Esophagus squamous epithelium (tissue), 4 donors: Measurements from ENCODE around the gene KLRK1.
"Not testable (repeated sequence)": the region's sequence is repeated elsewhere in the genome, so short reads cannot be mapped to it uniquely, and the experiment has no call there.

Experiments used
- POLR2A ChIP-seq, 4 donors: fragments of 450-650 bp; IDR thresholded peaks; one replicate each; pipeline ENCODE4 v1.6.1; 2017; ENCODE audit warnings: antibody characterized with exemption in 4 of 4, mild to moderate bottlenecking in 4 of 4, moderate library complexity in 3 of 4
- TF ChIP-seq, protein P1 (sequence below), 6 experiments: fragments of 450-650 bp in 4 of 6; fragments of 200-600 bp in 2 of 6; sonication (generic) in 2 of 6; IDR thresholded peaks; one replicate each; pipeline ENCODE4 v1.5.1; 2016 to 2019; ENCODE audit warnings: antibody characterized with exemption in 6 of 6, mild to moderate bottlenecking in 4 of 6, moderate library complexity in 4 of 6

DNA sequence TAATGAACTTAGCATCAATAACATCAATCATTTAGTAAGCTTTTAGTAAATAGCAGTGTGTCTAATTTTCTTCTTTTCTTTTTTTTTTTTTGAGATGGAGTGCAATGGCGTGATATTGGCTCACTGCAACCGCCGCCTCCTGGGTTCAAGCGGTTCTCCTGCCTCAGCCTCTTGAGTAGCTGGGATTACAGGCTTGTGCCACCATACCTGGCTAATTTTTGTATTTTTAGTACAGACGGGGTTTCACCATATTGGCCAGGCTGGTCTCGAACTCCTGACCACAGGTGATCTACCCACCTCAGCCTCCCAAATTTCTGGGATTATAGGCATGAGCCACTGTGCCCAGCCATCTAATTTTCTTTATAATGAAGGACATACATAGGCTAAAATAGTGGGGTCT is 2.3 kb downstream of the KLRK1 start:
- TF ChIP-seq, protein P1, sequence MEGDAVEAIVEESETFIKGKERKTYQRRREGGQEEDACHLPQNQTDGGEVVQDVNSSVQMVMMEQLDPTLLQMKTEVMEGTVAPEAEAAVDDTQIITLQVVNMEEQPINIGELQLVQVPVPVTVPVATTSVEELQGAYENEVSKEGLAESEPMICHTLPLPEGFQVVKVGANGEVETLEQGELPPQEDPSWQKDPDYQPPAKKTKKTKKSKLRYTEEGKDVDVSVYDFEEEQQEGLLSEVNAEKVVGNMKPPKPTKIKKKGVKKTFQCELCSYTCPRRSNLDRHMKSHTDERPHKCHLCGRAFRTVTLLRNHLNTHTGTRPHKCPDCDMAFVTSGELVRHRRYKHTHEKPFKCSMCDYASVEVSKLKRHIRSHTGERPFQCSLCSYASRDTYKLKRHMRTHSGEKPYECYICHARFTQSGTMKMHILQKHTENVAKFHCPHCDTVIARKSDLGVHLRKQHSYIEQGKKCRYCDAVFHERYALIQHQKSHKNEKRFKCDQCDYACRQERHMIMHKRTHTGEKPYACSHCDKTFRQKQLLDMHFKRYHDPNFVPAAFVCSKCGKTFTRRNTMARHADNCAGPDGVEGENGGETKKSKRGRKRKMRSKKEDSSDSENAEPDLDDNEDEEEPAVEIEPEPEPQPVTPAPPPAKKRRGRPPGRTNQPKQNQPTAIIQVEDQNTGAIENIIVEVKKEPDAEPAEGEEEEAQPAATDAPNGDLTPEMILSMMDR (IDR thresholded peaks at IDR 0.05) = not testable (repeated sequence)
- not testable (repeated sequence) for TF ChIP-seq POLR2A (IDR thresholded peaks at IDR 0.05)
